ENCODE results near the gene PHGDH. TPM values are rescaled to one million over a fixed set of nuclear protein-coding genes. Genes with fewer than 3 reads are reported as not detected.

PHGDH gene
- total and polyA plus RNA-seq, 2 of the 13 experiments (the other 11 are each of a cell fraction or from before 2014, with no cell fraction given) = 95.8 to 133 TPM

- TF ChIP-seq ZBTB10 (CRISPR knock-in tag; IDR thresholded peaks at IDR 0.05; ENCODE audit: borderline replicate concordance) (no peak), HOXD1 (CRISPR knock-in tag; IDR thresholded peaks at IDR 0.05) (no peak), KDM1A (CRISPR knock-in tag; IDR thresholded peaks at IDR 0.05) (no peak), SIX1 (CRISPR knock-in tag; IDR thresholded peaks at IDR 0.05; ENCODE audit: borderline replicate concordance) (peak; percentile 29; the same call in 1 of the 2 replicates), SMAD3 (CRISPR knock-in tag; IDR thresholded peaks at IDR 0.05) (peak; percentile 64; the same call in 1 of the 2 replicates), MBD4 (IDR thresholded peaks at IDR 0.05; ENCODE audit: borderline replicate concordance, low read length) (no peak), ZNF513 (CRISPR knock-in tag; conservative IDR thresholded peaks at IDR 0.05) (no peak), DMTF1 (CRISPR knock-in tag; IDR thresholded peaks at IDR 0.05) (no peak), SP2 (CRISPR knock-in tag; IDR thresholded peaks at IDR 0.05) (no peak), TGIF2 (CRISPR knock-in tag; IDR thresholded peaks at IDR 0.05) (peak; percentile 49; the same call in 1 of the 2 replicates), NCOA2 (CRISPR knock-in tag; IDR thresholded peaks at IDR 0.05) (no peak), RELA (CRISPR knock-in tag; IDR thresholded peaks at IDR 0.05) (no peak), ZNF382 (CRISPR knock-in tag; IDR thresholded peaks at IDR 0.05; ENCODE audit: borderline replicate concordance) (no peak), HOXA9 (CRISPR knock-in tag; IDR thresholded peaks at IDR 0.05; ENCODE audit: borderline replicate concordance) (no peak), ZKSCAN5 (CRISPR knock-in tag; IDR thresholded peaks at IDR 0.05) (no peak), NCOR1 (IDR thresholded peaks at IDR 0.05; ENCODE audit: borderline replicate concordance, low read length) (0 out of 2 replicates have a peak, but pooled peaks have one; percentile 23), ZNF7 (CRISPR knock-in tag; IDR thresholded peaks at IDR 0.05) (no peak), ZNF337 (CRISPR knock-in tag; IDR thresholded peaks at IDR 0.05; ENCODE audit: borderline replicate concordance, low read depth) (no peak), RBM22 (optimal IDR thresholded peaks at IDR 0.05; ENCODE audit: low read length) (no peak), ASH2L (IDR thresholded peaks at IDR 0.05; ENCODE audit: insufficient read length, low read depth, low read length) (peak; percentile 40), TAF15 (IDR thresholded peaks at IDR 0.05; ENCODE audit: low read depth, low read length, poor library complexity, severe bottlenecking) (no peak), ZNF326 (CRISPR knock-in tag; IDR thresholded peaks at IDR 0.05; ENCODE audit: borderline replicate concordance) (no peak)
These were observed 756 bp downstream of the PHGDH start (continued) for GRCh38 chr1:119712342-119713038.

Measured in HepG2 (cell line).